ENCODE data around the gene CDH12. TPM values are rescaled to one million over a fixed set of nuclear protein-coding genes. Genes with fewer than 3 reads are reported as not detected.
"Not testable (repeated sequence)": the region's sequence is repeated elsewhere in the genome, so short reads cannot be mapped to it uniquely, and the experiment has no call there.

CDH12 gene
- total and polyA plus RNA-seq, 4 experiments from 2014 or later: not detected

- H3K4me3 Mint-ChIP-seq: no peak overlapping the region
- no peak for DNase-seq
- H3K4me1 Mint-ChIP-seq: peaks cover 0 to 2% (median 0%) of the 10 kb centered on the region in 4 donors
- no peaks in the 10 kb centered on the region for H3K4me1 ChIP-seq (ENCODE audit: insufficient read depth, low read length)
- no peaks in the 10 kb centered on the region for H3K36me3 ChIP-seq (ENCODE audit: insufficient read depth, low read length)
- no peak overlapping the region for H3K27ac ChIP-seq (ENCODE audit: low read depth, low read length)
- H3K36me3 Mint-ChIP-seq: no peaks in the 10 kb centered on the region
- H3K4me3 ChIP-seq (ENCODE audit: low read length in 2 of 2): no peak overlapping the region
- H3K9me3 ChIP-seq (ENCODE audit: control insufficient read depth in 1 of 2, low read length in 2 of 2): no peaks in the 10 kb centered on the region
- no peak overlapping the region for H3K27ac Mint-ChIP-seq
- H3K9me3 Mint-ChIP-seq: peaks cover 5 to 20% (median 10%) of the 10 kb centered on the region in 8 donors
- H3K27me3 Mint-ChIP-seq: no peaks in the 10 kb centered on the region
- POLR2A ChIA-PET (ENCODE audit: partially characterized antibody): no interaction called here
- CTCF ChIA-PET (ENCODE audit: partially characterized antibody): no interaction called here
- intact Hi-C loops (cut with micrococcal nuclease): no loop called here
- H3K27me3 ChIP-seq (ENCODE audit: insufficient read depth, low read length): no peaks in the 10 kb centered on the region
Observed at GRCh38 chr5:22887566-22887965, 34.4 kb upstream of the CDH12 start.

- H3K4me1 ChIP-seq (ENCODE audit: insufficient read depth, low read length); H3K36me3 ChIP-seq (ENCODE audit: insufficient read depth, low read length); H3K27me3 Mint-ChIP-seq; H3K4me3 ChIP-seq (ENCODE audit: low read length in 2 of 2); H3K4me3 Mint-ChIP-seq; DNase-seq; CTCF ChIA-PET (ENCODE audit: partially characterized antibody); H3K4me1 Mint-ChIP-seq; H3K27ac Mint-ChIP-seq; POLR2A ChIA-PET (ENCODE audit: partially characterized antibody); H3K27ac ChIP-seq (ENCODE audit: low read depth, low read length); intact Hi-C loops (cut with micrococcal nuclease); H3K36me3 Mint-ChIP-seq; H3K9me3 ChIP-seq (ENCODE audit: control insufficient read depth in 1 of 2, low read length in 2 of 2); H3K27me3 ChIP-seq (ENCODE audit: insufficient read depth, low read length): not testable (repeated sequence)
- peaks cover 0 to 15% (median 7%) of the 10 kb centered on the region in 8 donors for H3K9me3 Mint-ChIP-seq
Observed at GRCh38 chr5:22858911-22859310, 5.8 kb upstream of the CDH12 start.

GRCh38 chr5:22855824-22856223 lies 2.7 kb upstream of the CDH12 start:
- no peaks in the 10 kb centered on the region for H3K27me3 ChIP-seq (ENCODE audit: insufficient read depth, low read length)

GRCh38 chr5:22850981-22851380 lies 2.2 kb downstream of the CDH12 start:
- H3K27me3 Mint-ChIP-seq: no peaks in the 10 kb centered on the region
- Histone ChIP-seq H3K4me1 (ENCODE audit: insufficient read depth, low read length) (no peaks in the 10 kb centered on the region), H3K9me3 (ENCODE audit: control insufficient read depth in 1 of 2, low read length in 2 of 2) (peaks cover 0 to 5% of the 10 kb centered on the region in 2 donors), H3K4me3 (ENCODE audit: low read length in 2 of 2) (no peak overlapping the region), H3K36me3 (ENCODE audit: insufficient read depth, low read length) (no peaks in the 10 kb centered on the region), H3K27ac (ENCODE audit: low read depth, low read length) (no peak overlapping the region), H3K27me3 (ENCODE audit: insufficient read depth, low read length) (no peaks in the 10 kb centered on the region)
- CTCF ChIA-PET (ENCODE audit: partially characterized antibody): no interaction called here
- peaks cover 0 to 9% (median 3%) of the 10 kb centered on the region in 4 donors for H3K4me1 Mint-ChIP-seq
- H3K9me3 Mint-ChIP-seq: peaks cover 2 to 16% (median 4%) of the 10 kb centered on the region in 8 donors
- no peak overlapping the region for H3K27ac Mint-ChIP-seq
- no peak overlapping the region for H3K4me3 Mint-ChIP-seq
- no peak for DNase-seq
- intact Hi-C loops (cut with micrococcal nuclease): no loop called here
- POLR2A ChIA-PET (ENCODE audit: partially characterized antibody): no interaction called here
- no peaks in the 10 kb centered on the region for H3K36me3 Mint-ChIP-seq

More at GRCh38 chr5:22855824-22856223, 2.7 kb upstream of the CDH12 start:
- Mint-ChIP-seq H3K4me1 (peaks cover 0 to 9% (median 3%) of the 10 kb centered on the region in 4 donors), H3K9me3 (peaks cover 0 to 18% (median 6%) of the 10 kb centered on the region in 8 donors), H3K4me3 (no peak overlapping the region), H3K27me3 (no peaks in the 10 kb centered on the region), H3K36me3 (no peaks in the 10 kb centered on the region), H3K27ac (no peak overlapping the region)
- Histone ChIP-seq H3K36me3 (ENCODE audit: insufficient read depth, low read length) (no peaks in the 10 kb centered on the region), H3K4me3 (ENCODE audit: low read length in 2 of 2) (no peak overlapping the region), H3K4me1 (ENCODE audit: insufficient read depth, low read length) (no peaks in the 10 kb centered on the region), H3K27ac (ENCODE audit: low read depth, low read length) (no peak overlapping the region), H3K9me3 (ENCODE audit: control insufficient read depth in 1 of 2, low read length in 2 of 2) (peaks cover 0 to 5% of the 10 kb centered on the region in 2 donors)
- ChIA-PET POLR2A (ENCODE audit: partially characterized antibody) (no interaction called here), CTCF (ENCODE audit: partially characterized antibody) (no interaction called here)
- intact Hi-C loops (cut with micrococcal nuclease): no loop called here
- no peak for DNase-seq

GRCh38 chr5:22846693-22847092 lies 6.5 kb downstream of the CDH12 start:
- CTCF ChIA-PET (ENCODE audit: partially characterized antibody): no interaction called here
- no peak overlapping the region for H3K27ac Mint-ChIP-seq
- POLR2A ChIA-PET (ENCODE audit: partially characterized antibody): no interaction called here

GRCh38 chr5:22844636-22845035 lies 8.5 kb downstream of the CDH12 start:
- Mint-ChIP-seq H3K36me3 (no peaks in the 10 kb centered on the region), H3K27ac (no peak overlapping the region), H3K9me3 (peaks cover 0 to 11% (median 6%) of the 10 kb centered on the region in 8 donors), H3K27me3 (no peaks in the 10 kb centered on the region), H3K4me3 (no peak overlapping the region), H3K4me1 (no peaks in the 10 kb centered on the region)
- Histone ChIP-seq H3K9me3 (ENCODE audit: control insufficient read depth in 1 of 2, low read length in 2 of 2) (no peaks in the 10 kb centered on the region), H3K4me1 (ENCODE audit: insufficient read depth, low read length) (no peaks in the 10 kb centered on the region), H3K27me3 (ENCODE audit: insufficient read depth, low read length) (no peaks in the 10 kb centered on the region), H3K36me3 (ENCODE audit: insufficient read depth, low read length) (no peaks in the 10 kb centered on the region), H3K4me3 (ENCODE audit: low read length in 2 of 2) (no peak overlapping the region), H3K27ac (ENCODE audit: low read depth, low read length) (no peak overlapping the region)
- DNase-seq: no peak
- CTCF ChIA-PET (ENCODE audit: partially characterized antibody): no interaction called here
- POLR2A ChIA-PET (ENCODE audit: partially characterized antibody): no interaction called here
- intact Hi-C loops (cut with micrococcal nuclease): no loop called here

More at GRCh38 chr5:22846693-22847092, 6.5 kb downstream of the CDH12 start:
- Mint-ChIP-seq H3K27me3 (no peaks in the 10 kb centered on the region), H3K36me3 (no peaks in the 10 kb centered on the region), H3K9me3 (peaks cover 0 to 11% (median 5%) of the 10 kb centered on the region in 8 donors), H3K4me1 (no peaks in the 10 kb centered on the region), H3K4me3 (no peak overlapping the region)
- Histone ChIP-seq H3K27ac (ENCODE audit: low read depth, low read length) (no peak overlapping the region), H3K9me3 (ENCODE audit: control insufficient read depth in 1 of 2, low read length in 2 of 2) (no peaks in the 10 kb centered on the region), H3K36me3 (ENCODE audit: insufficient read depth, low read length) (no peaks in the 10 kb centered on the region), H3K4me3 (ENCODE audit: low read length in 2 of 2) (no peak overlapping the region), H3K4me1 (ENCODE audit: insufficient read depth, low read length) (no peaks in the 10 kb centered on the region), H3K27me3 (ENCODE audit: insufficient read depth, low read length) (no peaks in the 10 kb centered on the region)
- intact Hi-C loops (cut with micrococcal nuclease): no loop called here
- no peak for DNase-seq

- no peaks in the 10 kb centered on the region for H3K4me1 ChIP-seq (ENCODE audit: insufficient read depth, low read length)
- H3K9me3 ChIP-seq (ENCODE audit: control insufficient read depth in 1 of 2, low read length in 2 of 2): no peaks in the 10 kb centered on the region
- Mint-ChIP-seq H3K27ac (no peak overlapping the region), H3K4me1 (no peaks in the 10 kb centered on the region), H3K4me3 (no peak overlapping the region), H3K9me3 (peaks cover 0 to 11% (median 6%) of the 10 kb centered on the region in 8 donors), H3K27me3 (no peaks in the 10 kb centered on the region), H3K36me3 (no peaks in the 10 kb centered on the region)
- H3K4me3 ChIP-seq (ENCODE audit: low read length in 2 of 2): no peak overlapping the region
- ChIA-PET CTCF (ENCODE audit: partially characterized antibody) (no interaction called here), POLR2A (ENCODE audit: partially characterized antibody) (no interaction called here)
- no peaks in the 10 kb centered on the region for H3K27me3 ChIP-seq (ENCODE audit: insufficient read depth, low read length)
- H3K27ac ChIP-seq (ENCODE audit: low read depth, low read length): no peak overlapping the region
- DNase-seq: no peak
- no peaks in the 10 kb centered on the region for H3K36me3 ChIP-seq (ENCODE audit: insufficient read depth, low read length)
- intact Hi-C loops (cut with micrococcal nuclease): no loop called here
Observed at GRCh38 chr5:22844155-22844554, 9.0 kb downstream of the CDH12 start.

- Histone ChIP-seq H3K9me3 (ENCODE audit: control insufficient read depth in 1 of 2, low read length in 2 of 2) (no peaks in the 10 kb centered on the region), H3K4me3 (ENCODE audit: low read length in 2 of 2) (no peak overlapping the region), H3K4me1 (ENCODE audit: insufficient read depth, low read length) (no peaks in the 10 kb centered on the region), H3K27ac (ENCODE audit: low read depth, low read length) (no peak overlapping the region), H3K27me3 (ENCODE audit: insufficient read depth, low read length) (no peaks in the 10 kb centered on the region), H3K36me3 (ENCODE audit: insufficient read depth, low read length) (no peaks in the 10 kb centered on the region)
- DNase-seq: no peak
- intact Hi-C loops (cut with micrococcal nuclease): no loop called here
- ChIA-PET POLR2A (ENCODE audit: partially characterized antibody) (no interaction called here), CTCF (ENCODE audit: partially characterized antibody) (no interaction called here)
- H3K36me3 Mint-ChIP-seq: no peaks in the 10 kb centered on the region
- no peaks in the 10 kb centered on the region for H3K27me3 Mint-ChIP-seq
- no peaks in the 10 kb centered on the region for H3K4me1 Mint-ChIP-seq
- no peak overlapping the region for H3K4me3 Mint-ChIP-seq
- H3K27ac Mint-ChIP-seq: no peak overlapping the region
- H3K9me3 Mint-ChIP-seq: peaks cover 0 to 9% (median 6%) of the 10 kb centered on the region in 8 donors
Observed at GRCh38 chr5:22842574-22842973, 10.6 kb downstream of the CDH12 start.
